Subcutaneous adipose tissue (tissue), 4 donors: Measurements from ENCODE around the gene ALPK3. TPM values are rescaled to one million over a fixed set of nuclear protein-coding genes. Genes with fewer than 3 reads are reported as not detected.

Experiments
- CTCF ChIP-seq: fragments of 450-650 bp; IDR thresholded peaks from one replicate; pipeline ENCODE4 v1.5.1; 2016; ENCODE audit warnings: low read depth, mild to moderate bottlenecking, control low read depth, antibody characterized with exemption, moderate library complexity
- small RNA-seq: library from RNA; depleted of rRNA; stranded (forward); fragments of <200 nt; gene quantifications from one replicate; pipeline ENCODE3, GENCODE V24; 2016
- total RNA-seq, 4 donors: library from RNA; depleted of rRNA; stranded (reverse); fragments of >200 nt; gene quantifications; one replicate each; pipeline ENCODE4 v1.1.0, GENCODE V29; 2016

Gene ALPK3
- total RNA-seq, 4 donors from 2014 or later, result 3.3 to 70.3 (median 8.1) TPM

GRCh38 chr15:84915606-84915958 is 98.4 kb downstream of the ALPK3 start:
- TF ChIP-seq CTCF, result no peak

GRCh38 chr15:84917452-84917851 is 100.3 kb downstream of the ALPK3 start:
- no peak for TF ChIP-seq CTCF

- TF ChIP-seq CTCF, result no peak
These were observed 102.0 kb downstream of the ALPK3 start for GRCh38 chr15:84919106-84919667.

- TF ChIP-seq CTCF, result no peak
These were observed 104.0 kb downstream of the ALPK3 start for GRCh38 chr15:84921121-84921520.

GRCh38 chr15:84922530-84922929 is 105.4 kb downstream of the ALPK3 start:
- TF ChIP-seq CTCF, result no peak

Small RNA genes lying within 50 kb of the gene (small RNA-seq; reads per million reads assigned to genes)
- gene RF00402, result not detected

Other genes with a start within 250 kb of the ALPK3 start
- 10 to 100 TPM in 3 of 4 donors, 1 to 10 TPM in 1; 7.8 to 26.0 (median 10.2) TPM for gene ZSCAN2, start 216.3 kb upstream of the ALPK3 start, total RNA-seq
- 10 to 100 TPM in 3 of 4 donors, 1 to 10 TPM in 1; 9.5 to 19.8 (median 15.8) TPM for gene WDR73, start 163.1 kb upstream of the ALPK3 start, total RNA-seq
- gene NMB, start 159.2 kb upstream of the ALPK3 start, total RNA-seq, result 10 to 100 TPM; 28.6 to 72.3 (median 43.0) TPM
- 100 to 1,000 TPM; 185 to 250 (median 214) TPM for gene SEC11A, start 101.2 kb upstream of the ALPK3 start, total RNA-seq
- 10 to 100 TPM; 19.2 to 35.2 (median 20.4) TPM for gene ZNF592, start 68.8 kb upstream of the ALPK3 start, total RNA-seq
- not detected for gene SLC28A1, start 67.3 kb downstream of the ALPK3 start, total RNA-seq
- gene PDE8A, start 164.5 kb downstream of the ALPK3 start, total RNA-seq, result 100 to 1,000 TPM in 2 of 4 donors, 10 to 100 TPM in 2; 55.3 to 129 (median 99.3) TPM